GM21515 (cell line): Measurements from ENCODE around the gene C11orf91.

Source experiments
- ATAC-seq: cut with Tn5 transposase; IDR thresholded peaks from one replicate; pipeline ENCODE4 v1.9.1; 2021; ENCODE audit not compliant: unreplicated experiment

Gene C11orf91

DNA sequence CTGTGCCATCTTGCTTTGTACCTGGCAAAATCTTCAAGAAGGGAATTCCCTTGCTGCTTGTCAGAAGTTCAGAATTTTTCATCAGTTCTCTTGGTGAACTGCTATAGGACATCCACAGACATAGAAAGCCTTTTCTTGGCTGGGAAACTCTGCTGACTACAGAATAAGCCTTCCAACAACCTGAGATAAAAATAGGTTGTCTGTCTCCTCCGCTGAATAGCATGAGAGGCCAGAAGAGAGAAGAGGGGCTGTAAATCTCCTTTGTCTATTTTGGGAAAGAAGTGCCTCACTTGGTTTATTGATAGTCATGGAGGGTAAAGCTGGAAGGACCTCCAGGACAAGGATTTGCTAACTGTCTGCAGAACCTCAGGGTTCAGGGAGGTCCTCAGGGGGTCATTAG is 48.2 kb downstream of the C11orf91 start:
- no peak for ATAC-seq

- no peak for ATAC-seq
These were observed 48.6 kb downstream of the C11orf91 start for GRCh38 chr11:33651990-33652389.

DNA sequence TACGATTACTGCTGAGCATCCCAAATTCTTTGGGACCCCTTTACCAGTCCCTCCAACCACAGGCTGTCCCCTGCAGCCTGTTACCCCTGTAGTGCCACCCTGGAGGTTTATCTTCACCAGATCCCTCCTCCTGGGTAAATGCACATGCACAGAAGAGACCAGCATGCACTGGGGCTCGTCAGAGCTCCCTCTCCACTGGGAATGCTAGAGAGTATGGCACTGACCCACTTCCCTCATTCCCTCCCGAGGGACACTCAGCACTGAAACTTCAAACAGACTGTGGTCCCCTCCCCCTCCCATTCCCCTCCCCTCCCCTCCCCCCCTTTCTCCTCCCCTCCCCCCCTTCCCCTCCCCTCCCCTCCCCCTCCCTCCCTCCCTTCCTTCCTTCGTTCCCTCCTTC is 49.1 kb downstream of the C11orf91 start:
- ATAC-seq: no peak

GRCh38 chr11:33649944-33650343 is 50.7 kb downstream of the C11orf91 start:
- no peak for ATAC-seq
